ENCODE data around the gene MCOLN2. TPM values are rescaled to one million over a fixed set of nuclear protein-coding genes. Genes with fewer than 3 reads are reported as not detected.

MCOLN2 gene
- total and polyA plus RNA-seq, 9 donors: 0.06 to 0.46 (median 0.18) TPM

GRCh38 chr1:84883286-84883685 is 113.6 kb downstream of the MCOLN2 start:
- Histone ChIP-seq H3K9me3 (replicated peaks; ENCODE audit: control insufficient read depth, low read depth, low read length) (no peaks in the 10 kb centered on the region), H3K27ac (ENCODE audit: low read length) (no peak overlapping the region), H3K4me3 (ENCODE audit: low read length) (no peak overlapping the region), H3K36me3 (ENCODE audit: control insufficient read depth, insufficient read depth, low read length) (no peaks in the 10 kb centered on the region), H3K27me3 (ENCODE audit: control insufficient read depth, insufficient read depth, low read length) (no peaks in the 10 kb centered on the region), H3K4me1 (ENCODE audit: control insufficient read depth, insufficient read depth, low read length) (no peaks in the 10 kb centered on the region)
- no peak for DNase-seq

GRCh38 chr1:84877592-84877991 is 119.3 kb downstream of the MCOLN2 start:
- no peak overlapping the region for H3K27ac ChIP-seq (ENCODE audit: low read length)
- no peaks in the 10 kb centered on the region for H3K9me3 ChIP-seq (replicated peaks; ENCODE audit: control insufficient read depth, low read depth, low read length)
- no peak overlapping the region for H3K4me3 ChIP-seq (ENCODE audit: low read length)
- H3K36me3 ChIP-seq (ENCODE audit: control insufficient read depth, insufficient read depth, low read length): no peaks in the 10 kb centered on the region
- no peaks in the 10 kb centered on the region for H3K4me1 ChIP-seq (ENCODE audit: control insufficient read depth, insufficient read depth, low read length)
- no peaks in the 10 kb centered on the region for H3K27me3 ChIP-seq (ENCODE audit: control insufficient read depth, insufficient read depth, low read length)
- 80% methylated on average over 1 of the region's 4 CpGs for WGBS (ENCODE audit: insufficient coverage)
- no peak for DNase-seq

GRCh38 chr1:84876353-84876752 is 120.6 kb downstream of the MCOLN2 start:
- H3K27me3 ChIP-seq (ENCODE audit: control insufficient read depth, insufficient read depth, low read length): no peaks in the 10 kb centered on the region
- no peaks in the 10 kb centered on the region for H3K4me1 ChIP-seq (ENCODE audit: control insufficient read depth, insufficient read depth, low read length)
- WGBS (ENCODE audit: insufficient coverage): 40% methylated on average over 1 of the region's 5 CpGs
- H3K27ac ChIP-seq (ENCODE audit: low read length): no peak overlapping the region
- no peak overlapping the region for H3K4me3 ChIP-seq (ENCODE audit: low read length)
- no peaks in the 10 kb centered on the region for H3K36me3 ChIP-seq (ENCODE audit: control insufficient read depth, insufficient read depth, low read length)
- no peaks in the 10 kb centered on the region for H3K9me3 ChIP-seq (replicated peaks; ENCODE audit: control insufficient read depth, low read depth, low read length)
- no peak for DNase-seq

Other genes starting within 250 kb of the MCOLN2 start
- 0.13 TPM for gene LPAR3, start 103.9 kb downstream of the MCOLN2 start, total RNA-seq
- under 1 TPM; 0.05 to 0.50 (median 0.21) TPM for gene LPAR3, start 103.9 kb downstream of the MCOLN2 start, polyA plus RNA-seq (ENCODE audit: insufficient read depth in 1 of 8, insufficient read length in 8 of 8, low replicate concordance in 1 of 8)
- 1.1 TPM for gene MCOLN3, start 51.4 kb upstream of the MCOLN2 start, total RNA-seq
- 1 to 10 TPM in 5 of 8 donors, under 1 TPM in 3; 0.72 to 5.9 (median 2.6) TPM for gene MCOLN3, start 51.4 kb upstream of the MCOLN2 start, polyA plus RNA-seq (ENCODE audit: insufficient read depth in 1 of 8, insufficient read length in 8 of 8, low replicate concordance in 1 of 8)
- gene SYDE2, start 203.9 kb upstream of the MCOLN2 start, total RNA-seq: 8.3 TPM
- 1 to 10 TPM; 1.5 to 6.1 (median 3.1) TPM for gene SYDE2, start 203.9 kb upstream of the MCOLN2 start, polyA plus RNA-seq (ENCODE audit: insufficient read depth in 1 of 8, insufficient read length in 8 of 8, low replicate concordance in 1 of 8)